PC-3 (cell line): ENCODE measurements around the gene NAB1.

Experiments used
- EZH2 ChIP-seq: fragments of 300-600 bp; sonication (generic); IDR thresholded peaks from one replicate; pipeline ENCODE4 v1.6.1; 2017; ENCODE audit warnings: antibody characterized with exemption, mild to moderate bottlenecking, low read length; ENCODE audit not compliant: unreplicated experiment
- EZH2phosphoT487 ChIP-seq: fragments of 300-600 bp; sonication (generic); IDR thresholded peaks from 2 replicates; pipeline ENCODE4 v1.6.1; 2018; ENCODE audit warnings: mild to moderate bottlenecking, antibody characterized with exemption, low read length, borderline replicate concordance
- TF ChIP-seq, protein P1 (sequence below): fragments of 300-600 bp; sonication (generic); conservative IDR thresholded peaks from 2 replicates; pipeline ENCODE4 v1.5.1; 2017; ENCODE audit warnings: antibody characterized with exemption, low read depth, mild to moderate bottlenecking, low read length

DNA sequence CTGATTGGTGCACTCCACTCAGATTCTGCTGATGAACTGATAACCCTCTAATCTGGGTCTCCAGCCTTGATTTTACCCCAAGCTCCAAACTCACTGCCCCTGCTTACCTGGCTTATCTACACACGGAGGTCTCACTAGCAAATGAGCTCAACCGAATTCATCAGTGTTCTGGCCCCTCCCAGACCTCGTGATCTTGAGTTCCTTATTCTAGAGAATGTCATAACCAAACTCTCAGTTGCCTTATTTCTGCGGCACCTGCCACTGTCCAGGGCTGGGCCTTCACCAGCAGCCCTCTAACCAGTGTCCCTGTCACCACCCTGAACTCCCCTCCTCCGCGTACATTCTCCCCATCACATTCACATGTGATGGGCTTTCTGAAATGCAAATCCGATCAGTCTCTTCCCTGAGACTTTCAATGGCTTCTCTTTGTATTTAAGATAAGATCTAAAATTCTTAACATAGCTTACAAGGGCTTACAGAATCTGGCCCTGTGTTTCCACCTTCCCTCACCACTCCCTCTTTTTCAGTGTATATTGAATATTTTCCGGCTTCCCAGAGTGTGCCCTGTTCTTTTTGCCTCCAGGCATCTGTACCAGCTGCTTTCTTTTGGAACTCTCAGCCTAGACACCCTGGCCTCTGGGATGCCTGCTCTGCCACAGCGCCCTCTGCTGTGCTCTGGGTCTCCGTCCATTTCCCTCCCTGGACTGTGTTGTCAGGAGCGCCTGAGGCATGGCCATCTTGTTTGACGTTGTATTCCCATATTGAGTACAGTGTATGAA, 31.1 kb downstream of the NAB1 start:
- TF ChIP-seq, protein P1, sequence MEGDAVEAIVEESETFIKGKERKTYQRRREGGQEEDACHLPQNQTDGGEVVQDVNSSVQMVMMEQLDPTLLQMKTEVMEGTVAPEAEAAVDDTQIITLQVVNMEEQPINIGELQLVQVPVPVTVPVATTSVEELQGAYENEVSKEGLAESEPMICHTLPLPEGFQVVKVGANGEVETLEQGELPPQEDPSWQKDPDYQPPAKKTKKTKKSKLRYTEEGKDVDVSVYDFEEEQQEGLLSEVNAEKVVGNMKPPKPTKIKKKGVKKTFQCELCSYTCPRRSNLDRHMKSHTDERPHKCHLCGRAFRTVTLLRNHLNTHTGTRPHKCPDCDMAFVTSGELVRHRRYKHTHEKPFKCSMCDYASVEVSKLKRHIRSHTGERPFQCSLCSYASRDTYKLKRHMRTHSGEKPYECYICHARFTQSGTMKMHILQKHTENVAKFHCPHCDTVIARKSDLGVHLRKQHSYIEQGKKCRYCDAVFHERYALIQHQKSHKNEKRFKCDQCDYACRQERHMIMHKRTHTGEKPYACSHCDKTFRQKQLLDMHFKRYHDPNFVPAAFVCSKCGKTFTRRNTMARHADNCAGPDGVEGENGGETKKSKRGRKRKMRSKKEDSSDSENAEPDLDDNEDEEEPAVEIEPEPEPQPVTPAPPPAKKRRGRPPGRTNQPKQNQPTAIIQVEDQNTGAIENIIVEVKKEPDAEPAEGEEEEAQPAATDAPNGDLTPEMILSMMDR = peak; percentile 68
- TF ChIP-seq EZH2 (no peak), EZH2phosphoT487 (no peak)
